ENCODE results near the gene VAV1. TPM values are rescaled to one million over a fixed set of nuclear protein-coding genes. Genes with fewer than 3 reads are reported as not detected.
"Not testable (repeated sequence)": the region's sequence is repeated elsewhere in the genome, so short reads cannot be mapped to it uniquely, and the experiment has no call there.

Gene VAV1
- total RNA-seq, 1 donor from 2014 or later: 2.5 TPM

DNA sequence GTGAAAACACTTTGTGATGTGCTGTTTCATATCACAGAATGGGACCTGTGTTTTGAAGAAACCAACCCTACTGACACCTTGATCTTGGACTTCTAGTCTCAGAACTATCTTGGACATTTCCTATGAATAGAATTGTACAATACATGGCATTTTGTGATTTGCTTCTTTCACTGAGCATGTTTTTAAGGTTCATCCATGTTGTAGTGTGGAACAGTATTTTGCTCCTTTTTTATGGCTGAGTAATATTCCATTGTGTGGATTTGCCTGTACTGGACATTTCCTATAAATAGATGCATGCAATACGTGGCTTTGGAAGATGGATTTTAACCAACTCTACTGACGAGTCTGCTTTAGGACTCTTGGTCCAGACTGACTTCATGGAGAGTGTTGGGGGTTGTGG is 46.8 kb downstream of the VAV1 start:
- no peak for DNase-seq

DNA sequence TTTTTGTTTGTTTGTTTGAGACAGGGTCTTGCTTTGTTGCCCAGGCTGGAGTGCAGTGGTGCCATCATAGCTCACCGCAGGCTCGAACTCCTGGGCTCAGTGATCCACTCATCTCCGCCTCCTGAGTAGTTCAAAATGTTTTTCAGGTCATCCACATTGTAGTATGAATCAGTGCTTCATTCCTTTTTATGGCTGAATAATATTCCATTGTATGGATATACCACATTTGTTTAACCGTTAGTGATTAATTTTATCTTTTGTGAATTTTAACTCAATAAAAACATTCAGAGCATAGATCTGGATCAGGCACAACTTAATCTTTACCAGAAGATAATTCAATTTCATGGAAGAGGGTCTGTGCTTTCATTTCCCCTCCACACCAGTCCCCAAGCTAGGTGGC is 47.7 kb downstream of the VAV1 start:
- no peak for DNase-seq

DNA sequence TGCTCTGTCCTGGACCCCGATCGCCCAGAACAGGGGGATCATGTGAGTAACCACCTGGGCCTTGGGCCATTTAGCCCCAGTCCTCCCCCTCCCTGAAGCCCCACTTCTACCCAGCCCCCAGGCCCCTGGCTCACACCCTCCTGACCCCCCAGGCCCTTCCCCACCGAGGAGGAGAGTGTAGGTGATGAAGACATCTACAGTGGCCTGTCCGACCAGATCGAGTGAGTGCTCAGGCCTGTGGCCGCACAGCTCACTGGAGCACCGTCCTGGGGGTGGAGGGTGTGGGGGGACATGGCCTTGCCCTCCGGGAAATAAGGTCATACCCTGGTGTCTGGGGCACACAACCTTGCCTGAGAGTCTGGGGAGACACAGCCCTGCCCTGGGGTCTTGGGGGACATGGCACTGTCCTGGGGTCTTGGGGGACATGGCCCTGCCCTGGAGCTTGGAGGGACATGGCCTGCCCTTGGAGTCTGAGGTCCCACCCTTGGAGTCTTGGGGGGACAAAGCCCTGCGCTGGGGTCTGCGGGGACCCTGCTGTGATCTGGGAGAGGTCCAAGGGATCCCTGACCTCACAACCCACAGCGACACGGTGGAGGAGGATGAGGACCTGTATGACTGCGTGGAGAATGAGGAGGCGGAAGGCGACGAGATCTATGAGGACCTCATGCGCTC is 49.3 kb downstream of the VAV1 start:
- no peak for DNase-seq

DNA sequence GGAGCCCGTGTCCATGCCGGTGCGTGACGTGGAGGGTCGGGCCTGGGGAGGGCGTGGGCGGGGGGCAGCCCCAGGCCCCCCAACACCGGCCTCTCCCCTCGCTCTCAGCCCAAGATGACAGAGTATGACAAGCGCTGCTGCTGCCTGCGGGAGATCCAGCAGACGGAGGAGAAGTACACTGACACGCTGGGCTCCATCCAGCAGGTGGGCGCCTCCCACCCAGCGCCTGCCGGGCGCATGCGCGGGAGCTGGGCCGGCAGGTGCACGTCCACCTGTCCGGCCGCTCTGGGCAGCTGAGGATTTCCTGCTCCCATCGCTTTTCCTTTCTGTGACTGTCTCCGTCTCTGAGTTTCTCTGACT is 49.8 kb downstream of the VAV1 start:
- DNase-seq: no peak

DNA sequence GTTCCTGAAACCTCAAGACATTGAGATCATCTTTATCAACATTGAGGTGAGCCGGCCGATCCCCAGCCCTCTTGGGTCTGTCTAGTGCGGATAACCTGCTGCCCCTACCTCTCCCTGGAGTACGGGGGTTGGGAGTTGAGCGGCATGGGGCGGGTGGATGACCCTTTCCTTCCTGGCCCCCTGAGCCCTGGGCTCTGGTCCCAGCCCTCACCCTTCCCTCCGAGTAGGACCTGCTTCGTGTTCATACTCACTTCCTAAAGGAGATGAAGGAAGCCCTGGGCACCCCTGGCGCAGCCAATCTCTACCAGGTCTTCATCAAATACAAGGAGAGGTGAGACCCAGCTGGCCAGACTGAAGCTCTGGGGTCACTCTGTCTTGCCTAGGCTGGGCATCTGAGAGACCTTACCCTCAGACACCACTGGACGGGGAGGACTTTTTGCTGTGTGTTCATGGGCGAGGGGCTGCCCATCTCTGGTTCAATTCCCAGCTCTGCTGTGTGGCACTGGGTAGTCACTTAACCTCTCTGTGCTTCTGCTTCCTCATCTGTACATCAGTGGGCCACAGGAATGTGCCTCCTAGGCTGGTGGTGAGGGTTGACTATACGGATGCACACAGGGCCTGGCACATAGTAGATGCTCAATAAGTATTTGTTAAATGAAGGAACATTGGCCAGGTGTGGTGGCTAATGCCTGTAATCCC is 52.7 kb downstream of the VAV1 start:
- DNase-seq: no peak

DNA sequence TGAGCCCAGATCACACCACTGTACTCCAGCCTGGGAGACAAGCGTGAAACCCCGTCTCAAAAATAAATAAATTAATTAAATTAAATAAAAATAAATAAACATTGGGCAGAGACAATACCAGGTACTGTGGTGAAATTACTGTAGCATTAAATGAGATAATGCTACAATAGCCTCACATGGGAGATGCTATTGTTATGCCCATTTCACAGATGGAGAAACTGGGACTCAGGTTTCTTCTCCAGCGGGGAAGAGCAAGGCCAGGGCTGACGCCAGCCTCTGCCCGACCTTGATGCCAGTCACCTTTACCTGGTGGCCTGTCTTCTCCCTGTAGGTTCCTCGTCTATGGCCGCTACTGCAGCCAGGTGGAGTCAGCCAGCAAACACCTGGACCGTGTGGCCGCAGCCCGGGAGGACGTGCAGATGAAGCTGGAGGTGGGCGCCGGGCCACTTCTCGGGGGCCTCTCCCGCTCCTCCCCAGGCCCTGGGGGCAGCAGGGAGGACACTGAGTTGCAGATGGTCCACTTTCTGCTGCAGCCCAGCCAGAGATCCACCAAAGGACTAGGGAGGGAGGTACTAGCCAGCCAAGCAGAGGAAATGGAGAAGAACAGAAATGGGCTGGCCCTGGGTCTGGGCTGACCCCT is 53.9 kb downstream of the VAV1 start:
- no peak for DNase-seq

DNA sequence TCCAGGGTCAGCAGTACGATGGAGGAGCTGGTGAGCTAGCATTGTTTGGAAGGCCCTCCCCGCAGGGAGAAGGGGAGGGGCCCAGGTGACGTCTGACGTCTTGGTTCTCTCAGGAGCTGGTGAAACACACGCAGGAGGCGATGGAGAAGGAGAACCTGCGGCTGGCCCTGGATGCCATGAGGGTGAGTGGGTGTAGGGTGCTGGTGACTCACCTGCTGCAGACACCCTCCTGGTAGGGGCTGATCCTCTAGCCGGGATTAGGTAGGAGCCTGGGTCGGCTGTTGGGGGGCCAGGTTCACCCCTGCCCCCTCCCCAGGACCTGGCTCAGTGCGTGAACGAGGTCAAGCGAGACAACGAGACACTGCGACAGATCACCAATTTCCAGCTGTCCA is 55.8 kb downstream of the VAV1 start:
- no peak for DNase-seq

DNA sequence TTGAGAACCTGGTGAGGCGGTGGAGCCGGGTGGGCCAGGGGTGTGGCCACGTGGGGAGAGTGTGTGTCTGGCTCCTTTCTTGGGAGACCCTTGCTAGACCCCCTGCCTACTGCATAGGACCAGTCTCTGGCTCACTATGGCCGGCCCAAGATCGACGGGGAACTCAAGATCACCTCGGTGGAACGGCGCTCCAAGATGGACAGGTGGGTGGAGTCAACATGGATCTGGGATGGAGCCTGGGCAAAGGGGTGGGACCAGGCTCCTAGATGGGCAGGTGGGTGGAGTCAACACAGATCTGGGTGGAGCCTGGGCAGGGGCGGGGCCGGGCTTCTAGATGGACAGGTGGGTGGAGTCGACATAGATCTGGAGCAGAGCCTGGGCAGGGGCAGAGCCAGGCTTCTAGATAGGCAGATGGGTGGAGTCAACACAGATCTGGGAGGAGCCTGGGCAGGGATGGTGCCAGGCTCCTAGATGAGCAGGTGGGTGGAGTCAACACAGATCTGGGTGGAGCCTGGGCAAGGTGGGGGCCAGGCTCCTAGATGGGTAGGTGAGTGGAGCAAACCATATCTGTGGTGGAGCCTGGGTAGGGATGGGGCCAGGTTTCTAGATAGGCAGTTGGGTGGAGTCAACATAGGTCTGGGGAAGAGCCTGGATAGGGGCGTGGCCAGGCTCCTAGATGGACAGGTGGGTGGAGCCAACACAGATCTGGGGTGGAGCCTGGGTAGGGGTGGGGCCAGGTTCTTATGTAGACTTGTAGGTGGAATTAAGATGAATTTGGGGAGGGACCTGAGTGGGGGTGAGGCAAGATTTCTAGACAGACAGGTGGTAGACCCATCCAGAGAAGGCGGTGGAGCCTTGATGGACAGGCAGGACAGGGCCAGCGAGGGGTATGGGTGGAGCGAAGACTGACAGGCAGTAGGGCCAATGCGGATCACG is 56.5 kb downstream of the VAV1 start:
- DNase-seq: no peak

DNA sequence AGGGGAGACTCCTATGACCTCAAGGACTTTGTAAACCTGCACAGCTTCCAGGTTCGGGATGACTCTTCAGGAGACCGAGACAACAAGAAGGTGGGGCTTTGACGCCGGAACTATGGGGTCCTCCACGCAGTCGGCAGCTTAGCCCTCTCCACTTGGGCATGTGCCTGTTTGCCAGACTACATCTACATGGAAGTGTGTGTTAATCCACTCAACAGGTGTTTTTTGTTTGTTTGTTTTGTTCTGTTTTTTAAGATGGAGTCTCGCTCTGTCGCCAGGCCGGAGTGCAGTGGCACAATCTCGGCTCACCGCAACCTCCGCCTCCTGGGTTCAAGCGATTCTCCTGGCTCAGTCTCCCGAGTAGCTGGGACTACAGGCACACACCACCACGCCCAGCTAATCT is 57.3 kb downstream of the VAV1 start:
- DNase-seq: not testable (repeated sequence)

DNA sequence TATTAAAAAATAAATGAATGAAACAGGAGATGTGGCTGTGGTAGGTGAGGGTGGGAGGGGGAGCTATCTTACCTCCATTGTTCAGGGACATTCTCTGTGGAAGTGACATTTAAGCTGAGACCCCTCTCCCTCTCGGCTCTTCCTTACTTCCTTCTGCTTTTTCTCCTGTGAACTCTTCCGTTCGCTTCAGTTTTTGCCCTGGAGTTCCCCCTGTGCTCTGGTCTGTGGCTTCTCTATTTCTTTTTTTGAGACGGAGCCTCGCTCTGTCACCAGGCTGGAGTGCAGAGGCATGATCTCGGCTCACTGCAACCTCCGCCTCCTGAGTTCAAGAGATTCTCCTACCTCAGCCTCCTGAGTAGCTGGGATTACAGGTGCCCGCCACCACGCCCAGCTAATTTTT is 58.6 kb downstream of the VAV1 start:
- not testable (repeated sequence) for DNase-seq

DNA sequence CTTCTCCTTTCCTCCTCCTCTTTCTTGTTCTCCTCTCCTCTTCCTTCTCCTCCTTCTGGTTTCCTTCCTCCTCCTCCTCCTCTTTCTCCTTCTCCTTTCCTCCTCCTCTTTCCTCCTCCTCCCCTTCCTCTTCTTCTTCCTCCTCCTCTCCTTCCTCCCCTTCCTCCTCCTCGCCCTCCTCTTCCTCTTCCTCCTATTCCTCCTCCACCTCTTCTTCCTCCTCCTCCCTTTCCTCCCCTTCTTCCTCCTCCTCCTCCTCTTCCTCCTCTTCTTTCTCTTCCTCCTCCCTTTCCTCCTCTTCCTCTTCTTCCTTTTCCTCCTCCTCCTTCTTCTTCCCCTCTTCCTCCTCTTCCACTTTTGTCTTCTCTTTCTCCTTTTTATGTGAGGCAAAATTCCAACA is 59.9 kb downstream of the VAV1 start:
- DNase-seq: no peak

DNA sequence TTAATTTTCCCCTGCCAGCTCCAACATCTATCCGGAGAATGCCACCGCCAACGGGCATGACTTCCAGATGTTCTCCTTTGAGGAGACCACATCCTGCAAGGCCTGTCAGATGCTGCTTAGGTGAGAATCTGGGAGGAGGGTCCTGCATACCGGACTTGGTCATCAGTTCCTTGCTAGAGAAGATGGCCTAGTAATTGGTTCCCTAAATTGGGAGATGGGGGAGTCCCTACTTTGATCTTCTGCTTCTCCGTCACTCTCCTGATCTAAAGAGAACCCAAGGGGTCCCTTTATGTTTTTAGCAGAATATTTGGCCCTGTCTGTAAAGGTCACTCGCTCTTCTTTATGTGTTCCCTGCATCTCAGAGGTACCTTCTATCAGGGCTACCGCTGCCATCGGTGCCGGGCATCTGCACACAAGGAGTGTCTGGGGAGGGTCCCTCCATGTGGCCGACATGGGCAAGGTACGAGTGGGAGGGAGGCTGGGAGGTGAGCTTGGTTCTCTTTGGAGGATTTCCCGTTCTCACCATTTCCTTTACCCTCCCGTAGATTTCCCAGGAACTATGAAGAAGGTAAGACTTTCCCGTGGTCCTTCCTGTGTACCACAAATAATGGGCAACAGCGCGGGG is 60.8 kb downstream of the VAV1 start:
- DNase-seq: no peak

DNA sequence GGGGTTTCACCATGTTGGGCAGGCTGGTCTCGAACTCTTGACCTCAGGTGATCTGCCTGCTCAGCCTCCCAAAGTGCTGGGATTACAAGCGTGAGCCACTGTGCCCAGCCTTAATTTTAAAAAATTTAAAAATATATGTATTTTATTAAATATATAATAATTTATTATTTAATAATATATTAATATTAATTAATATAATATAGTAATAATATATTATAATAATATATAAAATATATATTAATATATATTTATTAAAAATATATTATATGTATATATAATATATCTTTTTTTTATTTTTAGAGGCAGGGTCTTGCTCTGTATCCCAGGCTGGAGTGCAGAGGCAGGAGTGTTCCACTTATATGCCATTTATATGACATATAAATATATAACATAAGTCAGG is 61.9 kb downstream of the VAV1 start:
- no peak for DNase-seq

DNA sequence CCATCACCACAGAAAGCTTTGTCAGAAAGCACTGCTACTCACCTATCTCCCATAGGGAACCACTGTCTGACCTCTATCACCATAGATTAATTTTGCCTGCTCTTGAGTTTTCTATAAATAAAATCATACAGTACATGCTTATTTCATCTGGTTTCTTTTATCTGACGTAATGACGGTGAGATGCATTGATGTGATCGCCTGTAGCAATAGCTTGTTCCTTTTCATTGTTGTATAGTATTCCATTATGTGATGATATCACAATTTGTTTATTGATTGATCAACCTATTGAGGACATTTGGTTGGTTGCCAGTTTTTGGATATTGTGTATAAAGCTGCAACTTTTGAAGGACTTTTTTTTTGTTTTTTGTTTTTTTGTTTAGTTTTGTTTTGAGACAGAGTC is 63.0 kb downstream of the VAV1 start:
- no peak for DNase-seq

DNA sequence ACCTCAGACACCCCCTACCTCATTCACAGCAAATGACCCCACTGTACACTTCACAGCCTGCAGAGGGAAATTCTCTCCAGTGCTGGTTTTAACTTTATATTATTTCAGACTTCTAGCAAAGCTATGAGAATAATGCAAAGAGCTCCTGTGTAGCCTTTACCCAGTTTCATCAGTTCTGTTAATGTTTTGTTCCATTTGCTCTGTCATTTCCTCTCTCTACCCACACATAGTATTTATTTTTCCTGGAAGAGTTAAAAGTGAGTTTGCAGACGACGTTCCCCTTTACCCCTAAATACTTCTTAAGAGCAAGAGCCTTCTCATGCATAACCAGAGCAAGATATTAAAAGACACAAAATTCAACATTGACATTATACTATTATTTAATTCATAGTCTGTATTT is 65.0 kb downstream of the VAV1 start:
- DNase-seq: no peak

DNA sequence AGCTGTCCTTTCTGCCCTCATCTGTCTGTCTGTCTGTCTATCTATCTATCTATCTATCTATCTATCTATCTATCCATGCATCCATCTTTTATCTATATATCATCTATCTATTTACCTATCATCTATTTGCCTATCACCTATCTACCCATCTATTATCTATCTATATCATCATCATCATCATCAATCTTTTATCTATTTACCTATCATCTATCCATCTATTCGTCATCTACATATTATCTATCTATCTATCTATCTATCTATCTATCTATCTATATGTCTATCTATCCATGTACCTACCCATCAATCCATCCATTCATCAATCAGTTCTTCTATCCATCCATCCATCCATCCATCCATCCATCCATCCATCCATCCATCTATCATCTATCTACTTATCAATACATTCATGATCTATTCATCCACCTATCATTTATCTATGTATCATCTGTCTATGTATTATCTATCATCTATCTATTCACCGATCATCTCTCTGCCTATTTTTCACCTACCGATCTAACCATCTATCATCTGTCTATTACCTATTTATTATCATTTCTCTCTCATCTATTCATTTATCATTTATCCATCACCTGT is 65.7 kb downstream of the VAV1 start:
- DNase-seq: no peak

DNA sequence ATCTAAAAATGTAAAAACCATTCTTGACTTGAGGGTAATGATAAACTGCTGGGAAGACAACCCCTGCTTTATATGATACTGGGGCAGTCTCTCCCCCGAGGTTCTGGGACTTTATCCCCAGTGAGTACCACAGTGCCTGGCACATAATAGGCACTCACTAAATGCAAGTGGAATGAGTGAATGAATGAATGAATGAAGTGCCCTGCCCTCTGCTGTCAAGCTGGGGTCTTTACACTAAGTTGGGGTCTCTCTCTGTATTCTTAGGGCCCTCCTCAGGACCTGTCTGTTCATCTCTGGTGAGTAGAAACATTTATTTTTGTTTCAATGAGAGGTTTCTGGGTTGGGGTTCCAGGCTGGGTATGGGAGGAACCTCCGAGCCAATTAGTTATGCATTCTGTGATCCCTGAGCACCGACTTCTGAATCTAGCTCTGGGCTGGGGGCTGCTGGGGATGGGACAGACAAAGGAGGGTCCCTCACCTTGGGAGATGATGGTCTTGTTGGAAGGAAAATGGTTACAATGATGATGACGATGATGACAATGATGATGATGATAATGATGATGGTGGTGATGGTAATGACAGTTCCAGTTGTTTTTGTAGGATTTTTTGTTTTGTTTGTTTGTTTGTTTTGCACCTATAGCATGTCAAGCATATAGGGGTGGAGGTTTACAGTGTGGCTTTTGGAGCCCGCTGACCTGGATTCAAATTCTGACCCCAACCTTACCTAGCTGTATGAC is 70.5 kb downstream of the VAV1 start:
- DNase-seq: no peak

DNA sequence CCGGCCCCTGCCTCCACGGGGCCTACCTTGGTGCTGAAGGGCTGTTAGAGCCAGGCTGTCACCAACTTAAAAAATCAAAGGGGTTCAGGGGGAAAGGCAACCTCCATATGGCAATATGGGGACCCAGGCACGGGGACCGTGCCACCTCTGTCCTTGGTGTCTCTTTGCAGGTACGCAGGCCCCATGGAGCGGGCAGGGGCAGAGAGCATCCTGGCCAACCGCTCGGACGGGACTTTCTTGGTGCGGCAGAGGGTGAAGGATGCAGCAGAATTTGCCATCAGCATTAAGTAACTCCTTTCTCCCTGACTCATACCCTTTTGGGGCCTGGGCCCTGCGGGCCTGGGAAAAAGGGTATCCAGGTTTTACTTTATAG is 75.3 kb downstream of the VAV1 start:
- DNase-seq: no peak

DNA sequence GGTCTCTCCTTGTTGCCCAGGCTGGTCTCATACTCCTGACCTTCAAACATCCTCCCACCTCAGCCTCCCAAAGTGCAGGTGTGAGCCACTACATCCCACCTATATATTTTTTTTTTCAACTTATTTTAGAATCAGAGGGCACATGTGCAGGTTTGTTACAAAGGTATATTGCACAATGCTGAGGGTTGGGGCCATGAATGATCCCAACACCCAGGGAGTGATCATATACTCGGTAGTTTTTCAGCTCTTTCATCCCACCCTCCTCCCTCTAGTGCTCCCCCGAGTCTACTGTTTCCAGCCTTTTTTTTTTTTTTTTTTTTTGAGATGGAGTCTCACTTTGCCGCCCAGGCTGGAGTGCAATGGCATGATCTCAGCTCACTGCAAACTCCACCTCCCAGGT is 76.5 kb downstream of the VAV1 start:
- no peak for DNase-seq

DNA sequence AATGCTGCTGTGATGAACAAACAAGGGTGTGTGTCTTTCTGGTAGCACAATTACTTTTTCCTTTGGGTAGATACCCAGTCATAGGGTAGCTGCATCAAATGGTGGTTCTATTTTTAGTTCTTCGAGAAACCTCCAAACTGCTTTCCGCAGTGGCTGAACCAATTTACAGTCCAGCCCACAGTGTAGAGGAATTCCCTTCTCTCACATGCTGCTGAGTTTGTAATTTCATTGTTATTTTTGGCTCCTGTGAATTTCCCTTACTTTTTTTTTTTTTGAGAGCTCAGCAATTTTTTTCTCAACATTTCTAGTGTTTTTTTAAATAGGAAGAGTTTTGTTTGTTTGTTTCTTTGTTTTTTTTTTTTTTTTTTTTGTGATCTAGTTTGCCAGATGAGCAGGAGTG is 77.4 kb downstream of the VAV1 start:
- no peak for DNase-seq

DNA sequence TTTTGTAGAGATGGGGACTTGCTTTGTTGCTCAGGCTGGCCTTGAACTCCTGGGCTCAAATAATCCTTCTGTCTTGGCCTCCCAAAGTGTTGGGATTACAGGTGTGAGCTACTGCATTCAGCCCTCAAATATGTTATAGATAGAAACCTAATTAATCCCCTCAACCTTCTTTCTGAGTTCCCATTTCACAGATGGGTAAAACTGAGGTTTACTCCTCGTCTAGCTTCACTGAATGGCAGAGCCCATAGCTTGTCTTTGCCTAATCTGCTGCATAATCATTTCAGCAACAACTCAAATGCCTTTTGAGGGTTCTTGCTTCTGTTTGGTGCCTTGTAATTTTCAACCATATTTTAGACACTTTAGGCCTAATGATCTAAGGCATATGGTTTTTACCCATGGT is 78.9 kb downstream of the VAV1 start:
- no peak for DNase-seq

Data from occipital lobe (tissue), 2 donors.